GM18870 (cell line): ENCODE data around the gene COL7A1.

ENCODE experiments used
- ATAC-seq: cut with Tn5 transposase; IDR thresholded peaks from one replicate; pipeline ENCODE4 v1.9.1; 2021; ENCODE audit warnings: moderate library complexity; ENCODE audit not compliant: unreplicated experiment

Gene COL7A1

DNA sequence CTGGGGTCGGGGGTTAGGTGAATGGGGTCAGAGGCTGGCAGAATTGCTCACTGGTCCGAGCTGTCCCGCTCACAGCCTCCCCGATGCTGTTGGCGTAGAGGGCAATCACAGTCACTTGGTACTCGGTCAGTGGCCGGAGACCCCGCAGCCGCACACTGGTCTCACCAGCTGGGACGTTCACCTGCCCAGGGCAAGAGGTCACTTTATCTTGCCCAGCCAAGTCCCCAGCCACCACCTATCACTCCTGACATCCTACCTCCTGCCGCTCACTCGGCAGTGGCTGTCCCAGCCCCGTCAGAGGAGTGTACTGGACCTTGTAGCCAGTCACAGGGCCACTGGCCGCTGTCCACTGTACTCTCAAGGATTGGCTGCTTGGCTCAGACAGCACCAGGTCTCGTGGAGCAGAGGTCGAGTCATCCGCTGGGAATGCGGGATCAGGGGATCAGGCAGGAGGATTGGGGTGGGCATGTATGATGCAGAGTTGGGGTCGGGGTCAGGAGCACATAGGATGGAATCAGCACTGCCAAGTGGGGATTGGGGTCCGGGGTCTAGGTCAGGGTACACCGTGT is 2.5 kb downstream of the COL7A1 start:
- ATAC-seq = no peak

DNA sequence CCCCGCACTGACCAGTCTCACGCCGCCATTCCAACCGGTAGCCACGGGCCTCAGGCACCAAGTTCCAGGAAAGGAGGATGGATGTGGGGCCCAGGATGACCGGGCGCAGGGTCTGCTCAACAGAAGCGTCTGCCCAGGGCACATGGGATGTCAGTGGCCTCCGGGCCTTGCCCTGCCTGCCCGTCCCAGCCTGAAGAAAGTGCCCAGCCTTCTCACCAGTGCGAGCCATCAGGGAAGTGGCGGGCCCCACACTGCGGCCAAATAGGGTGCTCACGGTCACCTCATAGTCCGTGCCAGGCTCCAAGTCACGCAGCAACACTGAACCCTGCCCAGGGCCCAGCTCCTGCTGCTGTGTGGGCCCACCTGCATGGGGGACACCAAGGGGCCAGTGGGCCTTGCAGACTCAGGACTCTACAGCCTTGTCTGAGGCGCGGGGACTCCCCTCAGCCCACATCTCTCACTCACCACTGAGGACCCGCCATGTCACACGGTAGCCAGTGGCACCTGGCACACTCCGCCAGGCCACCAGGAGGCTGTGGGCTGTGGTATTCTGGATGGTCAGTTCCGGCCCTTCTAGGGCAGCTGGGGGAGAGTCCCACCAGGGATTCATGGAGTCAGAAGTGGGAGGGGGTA is 3.1 kb downstream of the COL7A1 start:
- ATAC-seq = no peak

DNA sequence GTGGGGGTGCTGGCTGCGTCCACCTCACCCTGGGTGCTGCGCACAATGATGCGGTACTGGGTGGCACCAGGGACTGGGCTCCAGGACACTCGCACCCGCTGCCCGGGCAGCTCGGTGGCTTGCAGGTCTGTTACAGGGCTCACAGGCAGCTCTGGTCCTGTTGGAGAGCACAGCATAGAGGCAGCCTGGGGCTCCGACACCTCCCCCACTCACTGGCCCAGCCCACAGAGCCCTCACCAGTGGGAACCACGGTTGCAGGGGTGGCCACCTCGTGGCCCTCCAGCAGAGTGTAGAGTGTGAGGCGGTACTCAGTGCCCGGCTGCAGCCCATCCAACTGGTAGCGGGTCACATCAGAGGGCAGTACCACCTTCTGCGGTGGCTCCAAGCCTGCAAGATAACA is 3.7 kb downstream of the COL7A1 start:
- ATAC-seq = no peak

DNA sequence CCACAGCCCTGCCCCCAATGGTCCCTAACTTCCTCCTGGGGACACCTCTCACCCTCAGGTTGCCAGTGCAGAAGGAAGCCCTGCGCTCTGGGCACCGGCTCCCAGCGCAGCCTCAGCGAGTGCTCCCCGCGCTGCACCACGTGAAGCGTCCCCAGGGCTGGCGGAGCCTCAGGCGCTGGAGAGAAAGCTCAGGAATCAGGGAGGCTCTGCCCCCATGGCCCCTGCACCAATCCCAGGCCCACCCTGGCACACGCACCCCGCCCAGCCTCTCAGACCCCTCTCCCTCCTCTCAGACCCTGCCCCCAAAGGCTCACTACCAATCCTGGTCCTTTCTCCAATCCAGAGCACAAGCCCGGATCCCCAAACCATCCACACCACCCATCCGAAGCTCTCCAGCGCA is 6.9 kb downstream of the COL7A1 start:
- no peak for ATAC-seq

DNA sequence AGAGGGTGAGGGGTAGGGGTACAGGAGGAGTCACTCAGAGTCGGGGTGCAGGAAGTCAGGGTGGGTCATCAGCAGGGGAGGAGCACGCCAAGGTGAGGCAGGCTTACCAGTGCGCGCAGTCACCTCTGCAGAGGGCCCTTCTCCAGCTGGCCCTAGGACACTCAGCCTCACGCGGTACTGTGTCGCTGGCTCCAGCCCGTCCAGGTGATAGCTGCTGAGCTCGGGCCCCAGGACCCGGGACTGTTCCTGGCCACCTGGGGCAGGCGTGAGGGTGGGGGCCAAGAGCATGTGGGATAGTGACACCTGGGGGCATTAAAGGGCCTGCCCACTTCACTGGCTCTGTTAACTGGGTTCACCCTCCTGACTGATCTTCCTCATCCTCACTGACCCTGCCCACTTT is 7.4 kb downstream of the COL7A1 start:
- ATAC-seq = no peak

DNA sequence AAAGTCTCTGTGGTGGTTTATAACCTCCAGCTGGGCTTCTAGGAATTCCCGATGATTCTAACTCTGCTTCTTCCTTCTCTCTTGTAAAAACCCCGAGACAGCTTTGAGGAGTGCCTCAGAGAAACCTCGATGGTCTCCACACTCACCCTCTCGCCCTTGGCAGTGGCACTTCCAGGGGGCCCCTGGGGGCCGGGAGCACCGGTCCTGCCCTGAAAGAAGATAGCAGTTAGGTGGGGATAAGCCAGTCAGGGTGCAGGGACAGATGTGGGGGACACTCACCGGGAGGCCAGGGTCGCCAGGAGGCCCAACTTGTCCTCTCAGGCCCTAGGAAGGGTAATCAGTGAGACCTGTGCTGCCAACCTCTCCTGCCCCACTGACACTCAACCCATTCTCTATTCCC is 9.7 kb downstream of the COL7A1 start:
- ATAC-seq = no peak

DNA sequence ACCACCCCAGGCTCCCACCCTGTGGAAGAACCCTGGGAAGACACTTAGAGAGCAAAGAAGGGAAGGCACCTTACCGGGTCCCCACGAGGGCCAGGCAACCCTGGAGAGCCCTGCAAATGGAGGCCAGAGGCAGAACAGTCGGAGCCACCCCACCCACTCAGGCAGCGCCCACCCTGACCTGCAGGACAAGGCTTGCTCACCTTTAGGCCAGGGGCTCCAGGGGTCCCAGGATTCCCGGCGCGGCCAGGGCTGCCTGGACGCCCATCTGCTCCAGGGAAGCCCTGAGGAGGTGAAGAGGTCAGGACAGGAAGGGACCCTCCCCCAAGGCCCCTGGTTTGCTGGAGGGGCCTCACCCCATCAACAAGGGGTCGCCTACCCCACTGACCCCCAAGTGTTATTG is 10.3 kb downstream of the COL7A1 start:
- no peak for ATAC-seq

DNA sequence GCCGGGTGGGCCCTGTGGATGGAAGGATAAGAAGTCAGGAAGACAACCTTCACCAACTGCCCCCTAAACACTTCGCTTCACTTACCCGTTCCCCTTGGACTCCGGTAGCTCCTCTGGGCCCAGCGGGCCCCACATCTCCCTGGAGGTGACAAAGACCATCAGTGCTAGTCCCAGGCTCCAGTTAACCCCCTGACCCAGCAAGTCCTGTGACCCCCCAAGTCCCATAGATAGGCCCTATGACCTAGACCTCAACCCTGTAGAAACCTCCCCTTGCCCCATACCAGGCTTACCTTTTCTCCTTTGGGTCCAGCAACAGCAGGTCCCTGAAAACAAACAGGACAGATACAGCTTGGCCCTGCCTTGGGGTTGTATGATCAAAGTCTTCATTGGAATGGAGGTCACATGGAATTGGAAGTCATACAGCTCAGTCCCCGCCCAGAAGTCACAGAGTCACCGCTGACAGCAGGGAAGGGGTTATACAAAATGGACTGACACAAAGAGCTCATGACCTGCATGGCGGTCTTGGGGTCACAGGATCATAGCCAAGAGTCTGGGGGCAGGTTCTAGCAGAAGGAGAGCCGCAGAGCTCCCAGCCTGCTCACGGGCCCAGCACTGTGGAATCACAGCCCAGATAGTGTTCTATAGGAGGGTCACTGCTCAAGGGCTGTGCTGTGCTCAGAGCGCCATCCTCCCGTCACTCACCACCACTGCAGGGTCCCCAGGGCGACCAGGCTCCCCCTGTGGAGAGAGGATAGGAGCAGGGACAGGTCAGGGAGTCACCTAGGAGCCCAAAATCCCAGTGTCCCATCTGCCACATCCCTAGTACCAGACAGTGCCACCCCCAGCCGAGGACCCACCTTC is 13.3 kb downstream of the COL7A1 start:
- ATAC-seq = no peak

DNA sequence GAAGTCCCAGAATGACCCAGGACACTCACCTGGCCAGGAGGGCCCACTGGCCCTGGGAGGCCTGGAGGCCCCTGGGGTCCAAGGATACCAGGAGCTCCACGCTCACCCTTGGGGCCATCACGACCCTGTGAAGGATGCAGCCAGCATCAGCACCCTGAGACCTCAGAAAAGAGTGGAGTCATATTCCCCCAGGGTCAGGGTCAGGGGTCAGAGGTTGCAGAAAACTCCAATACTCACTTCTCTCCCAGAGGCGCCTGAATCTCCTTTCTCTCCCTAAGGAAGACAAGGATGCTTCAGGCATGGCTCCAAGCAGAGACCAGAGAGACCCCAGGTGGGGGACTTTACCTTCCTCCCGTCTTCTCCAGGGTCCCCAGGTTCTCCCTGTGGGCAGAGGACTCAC is 18.5 kb downstream of the COL7A1 start:
- ATAC-seq = no peak

DNA sequence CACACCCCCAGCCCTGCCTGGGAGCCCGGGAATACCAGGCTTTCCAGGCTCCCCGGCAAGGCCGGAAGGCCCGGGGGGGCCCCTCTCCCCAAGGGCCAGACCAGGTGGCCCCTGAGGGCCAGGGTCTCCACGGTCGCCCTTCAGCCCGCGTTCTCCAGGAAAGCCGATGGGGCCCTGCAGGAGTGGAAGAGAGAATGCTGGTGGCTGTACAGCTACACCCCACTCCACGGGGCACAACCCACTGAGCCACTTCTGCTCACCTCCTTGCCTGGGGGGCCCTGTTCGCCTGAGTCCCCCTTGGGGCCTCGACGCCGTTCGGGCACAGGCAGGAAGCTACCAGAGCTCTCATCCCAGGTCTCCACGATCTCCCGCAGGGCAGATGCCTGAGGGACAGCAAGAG is 19.8 kb downstream of the COL7A1 start:
- no peak for ATAC-seq

DNA sequence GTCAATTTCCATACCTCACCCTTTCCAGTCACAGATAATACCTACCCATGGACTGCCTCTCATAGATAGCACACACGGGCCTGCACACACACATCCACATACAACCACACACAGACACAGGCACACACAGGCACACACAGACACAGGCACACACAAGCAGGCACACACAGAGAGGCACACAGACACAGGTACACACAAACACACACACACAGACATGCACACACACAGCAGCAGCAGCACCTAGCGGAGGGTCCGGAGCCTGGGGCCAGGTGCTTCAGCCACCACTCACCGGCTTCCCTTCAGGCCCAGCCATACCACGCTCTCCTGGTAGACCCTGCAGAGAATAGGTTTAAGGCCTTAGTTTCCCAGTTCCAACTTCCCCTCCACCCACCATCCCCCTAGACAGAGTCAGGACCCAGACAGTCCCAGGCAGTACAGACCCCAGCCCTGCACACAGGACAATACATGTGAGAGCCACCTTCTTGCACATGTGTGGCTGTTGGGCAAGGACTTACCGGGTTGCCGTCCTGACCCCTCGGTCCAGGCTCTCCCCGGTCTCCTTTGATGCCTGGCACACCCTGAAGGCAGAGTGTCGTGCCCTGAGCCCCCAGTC is 21.1 kb downstream of the COL7A1 start:
- no peak for ATAC-seq

DNA sequence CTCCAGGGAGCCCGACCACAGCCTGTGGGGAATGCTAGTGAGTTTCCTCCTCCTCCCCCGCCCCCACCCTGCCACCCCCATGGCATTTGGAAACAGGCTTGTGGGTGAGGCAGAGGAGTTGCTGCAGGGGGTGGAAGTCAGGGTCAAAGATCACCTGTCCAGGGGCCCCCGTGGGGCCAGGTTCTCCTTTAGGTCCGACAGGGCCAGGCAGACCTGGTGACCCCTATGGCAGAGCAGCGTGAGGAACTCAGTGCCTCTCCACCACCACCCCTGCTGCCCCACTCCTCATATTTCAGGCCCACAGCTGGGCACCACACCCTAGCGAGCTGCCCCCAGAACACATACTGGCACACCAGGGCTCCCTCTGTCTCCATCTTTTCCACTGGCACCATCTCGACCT is 22.6 kb downstream of the COL7A1 start:
- ATAC-seq = no peak

DNA sequence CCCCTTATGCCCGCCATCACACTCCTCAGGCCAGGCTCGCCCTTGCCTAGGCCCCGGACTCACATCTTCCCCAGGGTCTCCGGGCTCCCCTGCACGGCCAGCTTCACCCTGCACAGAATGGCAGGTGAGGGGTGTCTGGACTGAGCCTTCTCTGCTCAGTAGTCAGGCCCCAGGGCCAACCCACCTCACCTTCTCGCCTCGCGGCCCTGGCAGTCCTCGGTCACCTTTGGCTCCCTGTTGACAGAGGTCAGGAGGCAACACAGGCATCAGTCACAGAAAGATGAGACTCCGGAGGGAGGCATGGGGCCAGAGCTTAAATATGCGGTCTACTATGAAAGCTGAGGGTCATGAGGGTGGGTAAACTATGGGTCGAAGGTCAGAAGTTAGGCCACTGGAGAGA is 23.2 kb downstream of the COL7A1 start:
- no peak for ATAC-seq

DNA sequence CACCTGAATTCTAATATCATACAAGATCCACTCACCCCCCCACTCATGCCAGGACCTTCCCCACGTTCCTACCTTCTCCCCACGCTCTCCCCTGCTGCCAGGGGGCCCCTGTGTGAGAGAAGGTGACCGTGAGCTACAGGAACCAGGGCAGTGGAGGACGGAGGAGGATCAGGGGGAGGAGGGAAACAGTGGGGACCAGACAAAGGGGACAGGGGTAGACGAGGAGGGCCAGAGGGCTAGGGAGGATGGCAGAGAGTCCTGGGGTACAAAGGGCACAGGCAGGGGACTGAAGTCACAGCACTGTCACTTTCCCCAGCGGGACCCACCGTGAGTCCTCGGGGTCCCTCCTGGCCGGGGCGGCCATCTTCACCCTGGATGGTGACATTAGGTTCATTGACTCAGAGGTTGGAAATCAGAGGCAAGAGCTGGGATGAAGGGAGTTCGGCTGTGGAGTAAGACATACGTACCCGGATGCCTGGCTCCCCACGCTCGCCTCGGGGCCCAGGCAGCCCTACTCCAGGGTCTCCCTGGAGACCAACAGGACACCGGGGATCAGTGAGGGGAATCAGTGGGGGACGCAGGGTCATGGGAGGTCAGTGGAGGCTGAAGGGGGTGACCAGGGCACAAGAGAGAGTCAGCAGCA is 25.2 kb downstream of the COL7A1 start:
- no peak for ATAC-seq

DNA sequence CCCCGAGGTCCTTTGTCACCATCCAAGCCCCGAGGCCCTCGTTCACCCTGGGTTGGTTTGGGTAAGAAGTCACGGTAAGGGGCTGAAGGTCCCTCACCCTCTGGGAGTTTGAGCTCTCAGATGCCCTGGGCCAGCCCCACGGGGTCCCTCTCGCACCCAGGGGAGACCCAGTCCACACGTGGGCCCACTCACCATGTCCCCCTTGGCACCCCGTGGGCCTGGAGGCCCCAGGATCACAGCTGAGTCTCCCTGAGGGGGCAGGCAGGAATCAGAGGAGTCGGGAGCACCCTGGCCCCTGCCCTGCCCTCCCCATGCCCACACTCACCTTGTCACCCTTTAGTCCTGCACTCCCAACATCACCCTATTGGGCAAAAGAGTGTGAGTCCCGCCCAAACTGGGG is 25.7 kb downstream of the COL7A1 start:
- no peak for ATAC-seq

DNA sequence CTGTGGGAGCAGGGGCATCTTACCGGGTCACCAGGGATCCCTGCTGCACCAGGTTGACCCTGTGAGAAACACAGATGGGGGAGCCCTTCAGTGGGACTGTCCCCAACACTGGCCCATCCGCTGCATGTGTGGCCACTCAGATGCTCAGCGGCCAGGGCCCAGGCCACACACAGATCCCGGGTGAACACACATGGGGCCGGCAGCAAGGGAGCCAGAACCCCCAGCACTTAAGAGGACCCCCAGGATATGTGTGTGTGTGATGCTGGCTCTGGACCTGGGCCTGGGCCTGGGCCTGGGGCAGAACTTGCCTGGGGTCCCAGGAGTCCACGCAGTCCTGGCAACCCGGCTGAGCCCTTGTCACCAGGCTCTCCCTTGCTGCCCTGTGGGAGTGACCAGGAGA is 26.7 kb downstream of the COL7A1 start:
- ATAC-seq = no peak

DNA sequence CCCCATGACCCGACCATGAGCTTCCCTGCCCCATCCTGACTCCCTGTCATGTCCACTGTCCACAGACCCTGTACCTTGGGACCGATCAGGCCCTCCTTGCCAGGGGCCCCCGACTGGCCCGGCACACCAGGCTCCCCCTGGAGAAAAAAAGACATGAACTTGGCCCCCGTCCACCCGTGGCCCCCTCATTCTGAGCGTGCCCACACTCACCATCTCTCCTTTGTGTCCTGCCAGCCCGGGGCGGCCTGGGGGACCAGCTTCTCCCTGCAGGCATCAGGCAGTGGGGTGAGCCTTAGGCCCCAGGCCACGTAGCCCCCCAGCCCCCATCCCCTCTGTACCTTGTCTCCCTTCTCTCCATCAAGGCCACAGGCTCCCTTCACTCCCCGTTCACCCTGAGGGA is 27.6 kb downstream of the COL7A1 start:
- no peak for ATAC-seq

DNA sequence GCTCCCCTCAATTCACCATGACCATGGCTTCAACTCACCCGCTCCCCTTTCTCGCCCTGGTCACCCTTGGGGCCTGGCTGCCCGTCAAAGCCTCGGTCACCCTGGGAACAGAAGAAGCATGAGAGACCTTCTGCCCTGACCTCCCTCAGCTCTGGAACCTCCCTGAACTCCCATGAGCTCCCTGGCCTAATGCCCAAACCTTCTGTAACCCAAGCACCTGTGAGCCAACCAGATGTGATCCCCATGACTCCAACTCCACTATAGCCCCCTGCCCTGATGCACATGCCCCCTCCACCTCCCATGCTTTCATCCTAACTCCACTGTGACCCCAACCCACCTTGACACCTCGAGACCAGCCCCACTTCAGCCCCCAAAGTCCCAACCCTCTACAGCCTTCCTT is 28.0 kb downstream of the COL7A1 start:
- ATAC-seq = no peak

DNA sequence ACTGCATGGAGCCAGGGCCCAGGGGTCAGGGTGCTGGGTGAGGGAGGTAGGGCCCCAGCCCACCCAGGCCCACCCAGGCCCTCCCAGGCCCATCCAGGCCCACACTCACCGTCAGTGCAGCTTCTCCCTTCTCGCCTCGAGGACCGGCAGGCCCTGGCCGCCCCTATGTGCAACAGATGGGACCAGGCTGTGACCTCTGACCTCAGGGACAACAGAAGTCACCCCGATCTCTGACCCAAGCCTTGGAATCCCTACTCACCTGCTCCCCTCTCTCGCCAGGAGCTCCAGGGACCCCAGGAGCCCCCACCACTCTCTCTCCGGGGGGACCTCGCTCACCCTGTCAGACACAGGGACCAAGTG is 28.7 kb downstream of the COL7A1 start:
- no peak for ATAC-seq

DNA sequence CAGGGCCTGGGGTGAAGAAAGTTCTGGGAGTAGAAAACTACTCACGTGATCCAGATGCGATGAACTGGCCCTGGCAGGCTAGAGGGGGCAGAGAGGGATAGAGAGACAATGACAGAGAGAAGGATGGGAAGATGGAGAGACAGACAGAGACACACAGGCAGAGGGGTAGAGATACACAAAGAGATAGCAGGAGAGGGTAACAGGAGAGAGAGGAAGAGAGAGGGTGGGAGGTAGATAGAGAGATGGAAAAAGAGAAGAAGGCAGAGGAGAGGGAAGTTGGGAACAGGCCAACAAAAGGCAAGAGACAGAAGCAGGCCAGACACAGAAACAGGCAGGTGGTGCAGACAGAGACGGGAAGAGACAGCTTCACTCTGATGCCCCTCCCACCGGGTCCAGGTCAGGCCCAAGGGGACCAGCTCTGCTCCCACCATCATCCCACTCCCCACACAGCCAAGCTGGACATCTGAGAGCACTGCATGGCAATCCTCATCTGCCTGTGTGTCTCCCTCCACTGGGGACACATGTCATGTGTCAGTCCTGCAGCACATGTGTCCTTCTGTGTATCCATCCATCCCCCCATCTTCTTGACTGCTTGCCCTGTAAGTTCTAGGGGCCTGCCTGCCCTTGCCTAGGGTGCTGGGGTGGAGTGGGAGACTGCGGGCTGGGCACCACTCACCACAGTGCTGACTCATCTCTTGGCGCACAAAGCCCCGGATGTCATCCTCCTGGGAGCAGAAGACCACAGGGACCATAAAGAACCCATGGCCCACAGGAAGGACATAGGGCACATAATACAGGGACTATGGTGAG is 29.3 kb downstream of the COL7A1 start:
- ATAC-seq = no peak

DNA sequence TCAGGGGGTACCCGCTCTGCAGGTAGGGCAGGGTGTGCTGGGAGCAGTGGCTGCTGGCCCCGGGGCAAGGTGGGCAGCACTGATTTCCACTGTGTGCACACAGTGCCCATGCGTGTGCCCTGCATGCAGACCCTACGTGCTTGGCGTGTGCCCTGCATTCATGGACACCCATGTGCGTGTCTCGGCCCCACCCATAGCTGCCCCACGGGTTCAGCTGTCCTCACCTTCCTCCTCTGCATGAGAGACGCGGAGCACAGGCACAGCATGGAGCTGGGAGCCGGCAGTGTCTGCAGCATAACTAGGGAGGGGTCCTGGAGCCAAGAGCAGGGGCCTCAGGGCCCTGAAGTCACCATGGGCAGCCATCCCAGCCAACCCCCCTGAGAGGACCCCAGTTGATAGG is 29.9 kb downstream of the COL7A1 start:
- no peak for ATAC-seq
